PFSK-1 (cell line): ENCODE data around the gene MYO1A.
A peak's percentile ranks its signal among the peaks of the same experiment; 100 is the strongest.

Experiments used
- FOXP2 ChIP-seq: optimal IDR thresholded peaks from 2 replicates; pipeline ENCODE3; 2011; ENCODE audit warnings: borderline replicate concordance, control low read depth, inconsistent platforms; ENCODE audit not compliant: insufficient read depth; ENCODE audit errors: extremely low read length, extremely low read depth
- POLR2AphosphoS5 ChIP-seq: IDR thresholded peaks from 2 replicates; pipeline ENCODE4 v1.6.1; 2012; ENCODE audit warnings: low read depth, mild to moderate bottlenecking, control low read depth, low read length, moderate library complexity
- REST ChIP-seq, 2 experiments: IDR thresholded peaks; 2 replicates each; pipeline versions ENCODE4 v1.6.1 to v1.8.0; 2011 to 2012; ENCODE audit warnings: low read depth in 2 of 2, low read length in 2 of 2, control low read depth in 1 of 2, inconsistent platforms in 1 of 2, mild to moderate bottlenecking in 1 of 2, moderate library complexity in 1 of 2; ENCODE audit not compliant: insufficient read depth in 1 of 2
- SIN3A ChIP-seq: IDR thresholded peaks from 2 replicates; pipeline ENCODE4 v1.6.1; 2012; ENCODE audit warnings: mild to moderate bottlenecking, low read length, moderate library complexity, borderline replicate concordance; ENCODE audit not compliant: insufficient read depth
- TAF1 ChIP-seq: IDR thresholded peaks from 2 replicates; pipeline ENCODE4 v1.6.1; 2012; ENCODE audit warnings: low read length, control low read depth, borderline replicate concordance; ENCODE audit not compliant: insufficient read depth

Gene MYO1A

GRCh38 chr12:57086493-57087009, 36.6 kb upstream of the MYO1A start:
- no peak for TF ChIP-seq REST (IDR thresholded peaks at IDR 0.05; ENCODE audit: insufficient read depth in 1 of 2, low read depth in 2 of 2, low read length in 2 of 2)
- TF ChIP-seq SIN3A, result 0 out of 2 replicates have a peak, but pooled peaks have one; percentile 24
- no peak for TF ChIP-seq FOXP2
- peak; percentile 11; the same call in 1 of the 2 replicates for TF ChIP-seq TAF1
- TF ChIP-seq POLR2AphosphoS5, result no peak

DNA sequence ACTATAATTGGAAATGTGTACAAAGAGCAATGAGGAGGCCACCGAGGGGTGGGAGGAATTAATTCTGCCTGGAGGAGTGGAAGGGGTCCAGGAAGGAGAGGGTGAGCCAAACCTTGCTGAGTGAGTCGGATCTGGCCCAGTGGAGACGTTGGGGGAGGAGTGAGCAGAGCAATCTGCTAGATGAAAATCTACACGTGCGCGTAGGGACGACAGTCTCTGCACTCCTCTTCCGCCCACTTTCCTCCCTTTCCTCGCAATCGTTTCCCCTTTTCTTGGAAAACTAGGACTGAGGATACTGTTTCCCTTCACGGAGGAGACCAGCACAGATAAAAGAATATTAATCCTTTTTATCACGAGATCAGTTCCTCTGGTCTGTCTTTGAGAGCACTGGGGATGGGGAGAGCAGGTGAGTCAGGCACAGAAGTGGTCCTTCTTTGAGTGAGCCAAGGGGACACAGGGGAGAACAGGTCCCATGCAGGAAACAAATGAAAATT, 36.1 kb upstream of the MYO1A start:
- TF ChIP-seq SIN3A (no peak), REST (IDR thresholded peaks at IDR 0.05; ENCODE audit: insufficient read depth in 1 of 2, low read depth in 2 of 2, low read length in 2 of 2) (peak in 1 of 2 experiments; percentile 32; a peak in 1 of 4 replicates)

DNA sequence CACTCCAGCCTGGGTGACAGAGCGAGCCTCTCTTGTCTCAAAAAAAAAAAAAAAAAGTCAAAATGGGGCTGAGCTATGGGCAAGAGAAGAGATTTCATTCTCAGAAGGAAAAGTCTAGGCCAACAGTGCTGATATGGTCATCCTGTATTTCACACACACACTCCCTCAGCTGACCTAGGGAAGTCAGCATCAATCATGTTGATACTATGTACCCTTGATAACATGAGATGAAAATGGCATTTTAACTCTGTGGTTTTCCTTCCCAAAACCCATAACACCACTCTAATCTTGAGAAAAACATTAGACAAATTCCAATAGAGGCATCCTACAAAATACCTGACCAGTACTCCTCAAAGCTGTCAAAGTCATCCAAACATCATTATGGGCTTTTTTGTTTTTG, 30.9 kb upstream of the MYO1A start:
- TF ChIP-seq FOXP2 (no peak), SIN3A (no peak), REST (IDR thresholded peaks at IDR 0.05; ENCODE audit: insufficient read depth in 1 of 2, low read depth in 2 of 2, low read length in 2 of 2) (no peak), POLR2AphosphoS5 (no peak), TAF1 (no peak)

GRCh38 chr12:57079821-57080220, 29.9 kb upstream of the MYO1A start:
- no peak for TF ChIP-seq FOXP2
- TF ChIP-seq SIN3A, result no peak
- no peak for TF ChIP-seq TAF1
- no peak for TF ChIP-seq POLR2AphosphoS5
- no peak for TF ChIP-seq REST (IDR thresholded peaks at IDR 0.05; ENCODE audit: insufficient read depth in 1 of 2, low read depth in 2 of 2, low read length in 2 of 2)
